B cell (primary cell): ENCODE measurements around the gene ARRB2.

Source experiments
- EZH2 ChIP-seq: IDR thresholded peaks from 2 replicates; pipeline ENCODE4 v1.6.1; 2012; ENCODE audit warnings: borderline replicate concordance, low read depth, mild to moderate bottlenecking, moderate library complexity, low read length; ENCODE audit not compliant: insufficient read depth, poor library complexity, severe bottlenecking
- TF ChIP-seq, protein P1 (sequence below): fragments of 200-600 bp; IDR thresholded peaks from one replicate; pipeline ENCODE4 v1.8.0; 2022; ENCODE audit warnings: antibody characterized with exemption, mild to moderate bottlenecking

DNA sequence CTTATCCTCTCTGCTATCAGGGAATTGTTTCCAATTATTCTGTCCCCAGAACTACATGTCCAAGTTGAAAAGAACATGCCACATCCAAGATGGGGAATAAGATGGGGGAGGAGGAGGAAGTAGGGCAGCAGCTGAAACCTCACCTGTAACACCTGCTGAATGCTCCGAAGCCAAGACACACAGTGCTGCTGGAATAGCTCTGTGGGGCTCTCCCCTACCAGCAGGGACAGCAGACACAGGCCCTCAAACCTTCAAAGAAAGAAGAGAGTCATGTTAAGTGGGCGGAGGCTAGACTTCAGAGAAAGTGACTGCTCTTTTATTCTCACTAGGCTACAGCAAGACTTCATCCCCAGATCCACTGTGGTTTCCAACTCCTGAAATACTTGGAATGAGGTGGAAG lies 19.7 kb upstream of the ARRB2 start:
- TF ChIP-seq, protein P1, sequence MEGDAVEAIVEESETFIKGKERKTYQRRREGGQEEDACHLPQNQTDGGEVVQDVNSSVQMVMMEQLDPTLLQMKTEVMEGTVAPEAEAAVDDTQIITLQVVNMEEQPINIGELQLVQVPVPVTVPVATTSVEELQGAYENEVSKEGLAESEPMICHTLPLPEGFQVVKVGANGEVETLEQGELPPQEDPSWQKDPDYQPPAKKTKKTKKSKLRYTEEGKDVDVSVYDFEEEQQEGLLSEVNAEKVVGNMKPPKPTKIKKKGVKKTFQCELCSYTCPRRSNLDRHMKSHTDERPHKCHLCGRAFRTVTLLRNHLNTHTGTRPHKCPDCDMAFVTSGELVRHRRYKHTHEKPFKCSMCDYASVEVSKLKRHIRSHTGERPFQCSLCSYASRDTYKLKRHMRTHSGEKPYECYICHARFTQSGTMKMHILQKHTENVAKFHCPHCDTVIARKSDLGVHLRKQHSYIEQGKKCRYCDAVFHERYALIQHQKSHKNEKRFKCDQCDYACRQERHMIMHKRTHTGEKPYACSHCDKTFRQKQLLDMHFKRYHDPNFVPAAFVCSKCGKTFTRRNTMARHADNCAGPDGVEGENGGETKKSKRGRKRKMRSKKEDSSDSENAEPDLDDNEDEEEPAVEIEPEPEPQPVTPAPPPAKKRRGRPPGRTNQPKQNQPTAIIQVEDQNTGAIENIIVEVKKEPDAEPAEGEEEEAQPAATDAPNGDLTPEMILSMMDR: no peak
- TF ChIP-seq EZH2: no peak
